GM12878 (cell line): ENCODE results near the gene LRIG2.

Source experiments
- BMI1 ChIP-seq: fragments of 450-650 bp; IDR thresholded peaks from 2 replicates; pipeline ENCODE4 v1.6.1; 2016; ENCODE audit warnings: mild to moderate bottlenecking, moderate library complexity, borderline replicate concordance
- EGR1 ChIP-seq, 2 experiments: IDR thresholded peaks; 1 replicate in 1 of 2; 2 replicates in 1 of 2; pipeline ENCODE4 v1.6.1; 2011 to 2012; ENCODE audit warnings: low read depth in 2 of 2, low read length in 2 of 2, borderline replicate concordance in 1 of 2, mild to moderate bottlenecking in 1 of 2, moderate library complexity in 1 of 2
- KDM1A ChIP-seq: fragments of 200-600 bp; sonication (generic); IDR thresholded peaks from 2 replicates; pipeline ENCODE4 v1.6.1; 2016; ENCODE audit warnings: borderline replicate concordance
- NFXL1 ChIP-seq: fragments of 450-650 bp; IDR thresholded peaks from 2 replicates; pipeline ENCODE4 v1.6.1; 2017; ENCODE audit warnings: antibody characterized with exemption, mild to moderate bottlenecking, borderline replicate concordance
- REST ChIP-seq: IDR thresholded peaks from 2 replicates; pipeline ENCODE4 v1.6.1; 2012; ENCODE audit warnings: mild to moderate bottlenecking, low read depth, low read length

- TF ChIP-seq KDM1A (no peak), NFXL1 (no peak), BMI1 (no peak), REST (no peak), EGR1 (IDR thresholded peaks at IDR 0.05; ENCODE audit: borderline replicate concordance in 1 of 2, low read depth in 2 of 2, low read length in 2 of 2) (no peak)
These were observed 16.0 kb downstream of the LRIG2 start for GRCh38 chr1:113088972-113089371.
